Liver (tissue), 9 donors: ENCODE measurements around the gene GLRA3. TPM values are rescaled to one million over a fixed set of nuclear protein-coding genes. Genes with fewer than 3 reads are reported as not detected.

ENCODE experiments used
- DNase-seq: peaks from one replicate; pipeline ENCODE4 v3.0.0-alpha.2; 2017; ENCODE audit warnings: low spot score
- H3K27ac ChIP-seq, 2 donors: one replicate each; pipeline ENCODE4 v1.7.0; 2013; ENCODE audit warnings: inconsistent platforms in 2 of 2, low read length in 2 of 2, control low read depth in 1 of 2, low read depth in 1 of 2, mild to moderate bottlenecking in 1 of 2
- H3K27me3 ChIP-seq, 4 donors: one replicate each; pipeline versions ENCODE4 v1.6.1 to v1.7.0; 2013; ENCODE audit warnings: low read length in 3 of 4, inconsistent platforms in 1 of 4, mild to moderate bottlenecking in 1 of 4, moderate library complexity in 1 of 4; ENCODE audit not compliant: control insufficient read depth in 4 of 4, insufficient read depth in 4 of 4
- H3K36me3 ChIP-seq, 4 donors: one replicate each; pipeline versions ENCODE4 v1.6.1 to v1.7.0; 2013; ENCODE audit warnings: low read length in 3 of 4, mild to moderate bottlenecking in 3 of 4, low read depth in 1 of 4, moderate library complexity in 1 of 4; ENCODE audit not compliant: control insufficient read depth in 4 of 4, insufficient read depth in 3 of 4
- H3K4me1 ChIP-seq, 4 donors: one replicate each; pipeline versions ENCODE4 v1.6.1 to v1.7.0; 2013; ENCODE audit warnings: low read length in 3 of 4, mild to moderate bottlenecking in 3 of 4, moderate library complexity in 1 of 4; ENCODE audit not compliant: control insufficient read depth in 4 of 4, insufficient read depth in 4 of 4
- H3K4me3 ChIP-seq, 3 donors: one replicate each; pipeline versions ENCODE4 v1.6.1 to v1.7.0; 2013; ENCODE audit warnings: low read length in 3 of 3, control low read depth in 1 of 3, low read depth in 1 of 3, mild to moderate bottlenecking in 1 of 3
- H3K9ac ChIP-seq, 2 donors: one replicate each; pipeline ENCODE4 v1.7.0; 2013; ENCODE audit warnings: low read length in 2 of 2, mild to moderate bottlenecking in 2 of 2, moderate library complexity in 2 of 2, control low read depth in 1 of 2, low read depth in 1 of 2
- H3K9me3 ChIP-seq, 4 donors: one replicate each; pipeline versions ENCODE4 v1.6.1 to v1.7.0; 2013; ENCODE audit warnings: low read length in 3 of 4; ENCODE audit not compliant: control insufficient read depth in 4 of 4
- EGR1 ChIP-seq, 2 donors: IDR thresholded peaks; 2 replicates each; pipeline ENCODE4 v1.6.1; 2016 to 2018; ENCODE audit warnings: antibody characterized with exemption in 2 of 2, low read depth in 2 of 2
- FOXA1 ChIP-seq: IDR thresholded peaks from 2 replicates; pipeline ENCODE4 v1.6.1; 2016; ENCODE audit warnings: antibody characterized with exemption
- GABPA ChIP-seq, 2 donors: IDR thresholded peaks in 1 of 2; conservative IDR thresholded peaks in 1 of 2; 2 replicates each; pipeline ENCODE4 v1.6.1; 2016; ENCODE audit warnings: antibody characterized with exemption in 2 of 2, mild to moderate bottlenecking in 1 of 2, moderate library complexity in 1 of 2
- JUND ChIP-seq, 2 donors: IDR thresholded peaks; 2 replicates each; pipeline ENCODE4 v1.6.1; 2016; ENCODE audit warnings: antibody characterized with exemption in 2 of 2
- MAX ChIP-seq: IDR thresholded peaks from 2 replicates; pipeline ENCODE4 v1.6.1; 2016; ENCODE audit warnings: antibody characterized with exemption
- NR2F2 ChIP-seq: IDR thresholded peaks from 2 replicates; pipeline ENCODE4 v1.6.1; 2016; ENCODE audit warnings: antibody characterized with exemption
- RAD21 ChIP-seq, 2 donors: IDR thresholded peaks; 2 replicates each; pipeline ENCODE4 v1.6.1; 2016; ENCODE audit warnings: antibody characterized with exemption in 2 of 2, mild to moderate bottlenecking in 2 of 2
- REST ChIP-seq: IDR thresholded peaks from 2 replicates; pipeline ENCODE4 v1.6.1; 2016; ENCODE audit warnings: antibody characterized with exemption, mild to moderate bottlenecking
- RXRA ChIP-seq, 2 donors: IDR thresholded peaks; 2 replicates each; pipeline ENCODE4 v1.6.1; 2017 to 2018; ENCODE audit warnings: antibody characterized with exemption in 2 of 2, mild to moderate bottlenecking in 1 of 2
- SP1 ChIP-seq: IDR thresholded peaks from 2 replicates; pipeline ENCODE4 v1.6.1; 2018; ENCODE audit warnings: antibody characterized with exemption, mild to moderate bottlenecking
- TAF1 ChIP-seq: conservative IDR thresholded peaks from 2 replicates; pipeline ENCODE4 v1.6.1; 2016; ENCODE audit warnings: antibody characterized with exemption, mild to moderate bottlenecking
- WGBS: extraction: QIAGEN DNeasy Blood & Tissue Kit; methylation state at CpG from one replicate; pipeline ENCODE4 v1.1.7; 2013; 5-methylcytosine and 5-hydroxymethylcytosine counted together
- polyA plus RNA-seq, 2 donors: library from polyadenylated mRNA; stranded (reverse) in 1 of 2; unstranded in 1 of 2; fragments of 200-250 nt in 1 of 2; fragments of >200 nt in 1 of 2; fragmentation: Nextera tagmentation in 1 of 2; extraction: Ambion mirVana in 1 of 2; gene quantifications; one replicate each; pipeline versions ENCODE4 v1.2.1 to v1.2.3, GENCODE V29; 2013 to 2015
- total RNA-seq, 2 donors: library from RNA; depleted of rRNA; stranded (reverse); fragments of >200 nt; gene quantifications; one replicate each; pipeline ENCODE4 v1.2.3, GENCODE V29; 2014
- donor health status: healthy.
- donor health status: healthy.
- donor health status: healthy.
- donor health status: healthy.
- donor health status: healthy.

GLRA3 gene
- total and polyA plus RNA-seq, 4 donors, result not detected

DNA sequence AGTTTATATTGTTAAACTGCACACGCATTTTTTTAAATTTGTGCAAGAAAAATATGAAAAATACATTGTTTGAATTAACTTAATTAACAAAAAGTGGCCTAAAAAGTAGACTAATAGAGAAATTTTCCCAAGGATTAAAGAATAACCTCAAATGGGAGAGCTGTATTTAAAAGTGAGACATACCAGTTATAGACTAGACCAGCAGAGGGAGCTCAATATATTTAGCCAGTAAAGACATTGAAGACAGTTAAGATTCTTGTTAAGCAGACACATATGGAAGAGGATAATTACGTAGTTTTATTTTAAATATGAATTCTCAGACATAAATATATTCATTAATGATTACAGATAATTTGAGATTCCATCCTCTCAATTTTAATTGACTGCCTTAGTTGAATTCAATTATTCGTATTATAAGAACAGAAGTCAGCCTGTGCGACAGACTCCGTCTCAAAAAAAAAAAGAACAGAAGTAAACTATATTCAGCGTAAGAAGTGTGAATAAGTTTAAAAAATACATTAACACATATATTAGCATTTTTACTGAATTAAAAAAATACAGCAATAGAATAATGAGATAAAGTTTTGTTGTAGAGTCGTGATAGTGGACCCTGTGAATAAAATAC, 64.8 kb downstream of the GLRA3 start (continued):
- TF ChIP-seq REST (no peak), JUND (IDR thresholded peaks at IDR 0.05) (no peak), EGR1 (IDR thresholded peaks at IDR 0.05; ENCODE audit: low read depth in 2 of 2) (no peak), RAD21 (IDR thresholded peaks at IDR 0.05) (peak; percentile 74 to 76), FOXA1 (no peak)

- Histone ChIP-seq H3K36me3 (no peaks in the 10 kb centered on the region), H3K27ac (no peak overlapping the region), H3K4me1 (no peaks in the 10 kb centered on the region), H3K9ac (no peak overlapping the region), H3K4me3 (no peak overlapping the region), H3K9me3 (no peaks in the 10 kb centered on the region), H3K27me3 (no peaks in the 10 kb centered on the region)
- no peak for DNase-seq
- TF ChIP-seq GABPA (IDR thresholded peaks at IDR 0.05 in 1 of 2, conservative IDR thresholded peaks at IDR 0.05 in 1 of 2), result no peak
- 68% methylated on average over 4 of the region's 4 CpGs for WGBS
These were observed 65.5 kb downstream of the GLRA3 start for GRCh38 chr4:174763454-174764104.

GRCh38 chr4:174761451-174761850, 67.6 kb downstream of the GLRA3 start:
- TF ChIP-seq JUND (IDR thresholded peaks at IDR 0.05) (no peak), SP1 (no peak), REST (no peak), RAD21 (IDR thresholded peaks at IDR 0.05) (no peak), RXRA (IDR thresholded peaks at IDR 0.05) (no peak), TAF1 (no peak), MAX (no peak), NR2F2 (no peak), FOXA1 (no peak), EGR1 (IDR thresholded peaks at IDR 0.05; ENCODE audit: low read depth in 2 of 2) (no peak)
- no peak overlapping the region for H3K4me3 ChIP-seq
- 80% methylated on average over 1 of the region's 1 CpG for WGBS
- H3K27ac ChIP-seq, result no peak overlapping the region
- no peak overlapping the region for H3K9ac ChIP-seq
- H3K36me3 ChIP-seq, result no peaks in the 10 kb centered on the region
- H3K4me1 ChIP-seq, result peaks cover 0 to 1% (median 0%) of the 10 kb centered on the region in 4 donors
- no peak for DNase-seq
- H3K27me3 ChIP-seq, result no peaks in the 10 kb centered on the region
- H3K9me3 ChIP-seq, result no peaks in the 10 kb centered on the region
